WTC11 (cell line): ENCODE results near the gene GRIP2. TPM values are rescaled to one million over a fixed set of nuclear protein-coding genes. Genes with fewer than 3 reads are reported as not detected.

Source experiments
- ATAC-seq: fragments of 200-7000 bp; cut with Tn5 transposase; 2 replicates; pipeline ENCODE4 v1.10.0; 2021; ENCODE audit warnings: mild to moderate bottlenecking, moderate library complexity
- CTCF ChIA-PET: fragments of 300-600 bp; sonication (Branson Sonifier 250); formaldehyde crosslinking; loops from one replicate; lab custom pipeline; 2021; ENCODE audit warnings: antibody characterized with exemption; lab: Charles Lee
- POLR2A ChIA-PET: fragments of 350-600 bp; sonication (Branson Sonifier 250); formaldehyde crosslinking; loops from one replicate; lab custom pipeline; 2021; ENCODE audit warnings: antibody characterized with exemption; lab: Charles Lee
- DNase-seq: peaks from one replicate; pipeline ENCODE4 v3.0.0; 2021; ENCODE audit warnings: low spot score
- H3K27ac Mint-ChIP-seq: 2 replicates; pipeline ENCODE4 v1.8.0; 2021; ENCODE audit warnings: mixed read lengths
- H3K27me3 Mint-ChIP-seq: 2 replicates; pipeline ENCODE4 v1.8.0; 2021; ENCODE audit warnings: low read depth, mild to moderate bottlenecking, moderate library complexity, mixed read lengths
- H3K36me3 Mint-ChIP-seq: 2 replicates; pipeline ENCODE4 v1.8.0; 2021; ENCODE audit warnings: mixed read lengths
- H3K4me1 Mint-ChIP-seq: 2 replicates; pipeline ENCODE4 v1.8.0; 2022; ENCODE audit warnings: mixed read lengths
- H3K4me3 Mint-ChIP-seq: 2 replicates; pipeline ENCODE4 v1.8.0; 2021; ENCODE audit warnings: mild to moderate bottlenecking, moderate library complexity, mixed read lengths
- H3K9me3 Mint-ChIP-seq: 2 replicates; pipeline ENCODE4 v1.8.0; 2021; ENCODE audit warnings: mixed read lengths
- ATF1 ChIP-seq: sonication (generic); formaldehyde crosslinking; IDR thresholded peaks from 2 replicates; pipeline ENCODE4 v1.8.1; 2023; ENCODE audit warnings: mild to moderate bottlenecking, moderate library complexity, missing genetic modification reagents
- CDX4 ChIP-seq: fragments of 250-450 bp; sonication (Bioruptor Pico); IDR thresholded peaks from 2 replicates; pipeline ENCODE4 v1.9.0; 2021; ENCODE audit warnings: moderate library complexity, mild to moderate bottlenecking, inconsistent platforms, borderline replicate concordance
- FOXJ3 ChIP-seq: sonication (generic); formaldehyde crosslinking; IDR thresholded peaks from 2 replicates; pipeline ENCODE4 v1.9.0; 2021; ENCODE audit warnings: missing genetic modification reagents, mild to moderate bottlenecking, borderline replicate concordance
- HMGA2 ChIP-seq: fragments of 250-450 bp; sonication (Bioruptor Pico); IDR thresholded peaks from 2 replicates; pipeline ENCODE4 v1.4.0; 2021; ENCODE audit warnings: mild to moderate bottlenecking, moderate library complexity
- MAX ChIP-seq: sonication (generic); formaldehyde crosslinking; IDR thresholded peaks from 2 replicates; pipeline ENCODE4 v1.8.0; 2022; ENCODE audit warnings: mild to moderate bottlenecking, missing genetic modification reagents
- PRDM15 ChIP-seq: sonication (generic); formaldehyde crosslinking; IDR thresholded peaks from 2 replicates; pipeline ENCODE4 v1.8.0; 2022; ENCODE audit warnings: missing genetic modification reagents
- STAT6 ChIP-seq: sonication (generic); formaldehyde crosslinking; conservative IDR thresholded peaks from 2 replicates; pipeline ENCODE4 v1.8.1; 2023; ENCODE audit warnings: mild to moderate bottlenecking, low read depth, missing genetic modification reagents, moderate library complexity
- ZNF396 ChIP-seq: fragments of 250-450 bp; sonication (Bioruptor Pico); IDR thresholded peaks from 2 replicates; pipeline ENCODE4 v1.8.0; 2021; ENCODE audit warnings: mild to moderate bottlenecking, moderate library complexity, borderline replicate concordance
- ZSCAN18 ChIP-seq: fragments of 250-450 bp; sonication (Bioruptor Pico); IDR thresholded peaks from 2 replicates; pipeline ENCODE4 v2.1.2; 2022; ENCODE audit warnings: mild to moderate bottlenecking, moderate library complexity
- total RNA-seq: library from RNA; stranded (reverse); gene quantifications from 3 replicates; pipeline ENCODE4 v1.2.3, GENCODE V29; 2021
- TF ChIP-seq, protein P1 (sequence below): sonication (generic); formaldehyde crosslinking; IDR thresholded peaks from 2 replicates; pipeline ENCODE4 v1.8.0; 2022; ENCODE audit warnings: mild to moderate bottlenecking, missing genetic modification reagents
- TF ChIP-seq, protein P2 (sequence below): sonication (generic); formaldehyde crosslinking; IDR thresholded peaks from 2 replicates; pipeline ENCODE4 v1.8.1; 2023; ENCODE audit warnings: mild to moderate bottlenecking, missing genetic modification reagents, moderate library complexity
- TF ChIP-seq, protein P3 (sequence below): sonication (generic); formaldehyde crosslinking; IDR thresholded peaks from 2 replicates; pipeline ENCODE4 v1.8.0; 2022; ENCODE audit warnings: mild to moderate bottlenecking, missing genetic modification reagents

Gene GRIP2
- total RNA-seq, 1 experiment from 2014 or later = 12.0 TPM

- TF ChIP-seq PRDM15 = no peak
- TF ChIP-seq, protein P1, sequence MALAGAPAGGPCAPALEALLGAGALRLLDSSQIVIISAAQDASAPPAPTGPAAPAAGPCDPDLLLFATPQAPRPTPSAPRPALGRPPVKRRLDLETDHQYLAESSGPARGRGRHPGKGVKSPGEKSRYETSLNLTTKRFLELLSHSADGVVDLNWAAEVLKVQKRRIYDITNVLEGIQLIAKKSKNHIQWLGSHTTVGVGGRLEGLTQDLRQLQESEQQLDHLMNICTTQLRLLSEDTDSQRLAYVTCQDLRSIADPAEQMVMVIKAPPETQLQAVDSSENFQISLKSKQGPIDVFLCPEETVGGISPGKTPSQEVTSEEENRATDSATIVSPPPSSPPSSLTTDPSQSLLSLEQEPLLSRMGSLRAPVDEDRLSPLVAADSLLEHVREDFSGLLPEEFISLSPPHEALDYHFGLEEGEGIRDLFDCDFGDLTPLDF = no peak
- TF ChIP-seq, protein P2, sequence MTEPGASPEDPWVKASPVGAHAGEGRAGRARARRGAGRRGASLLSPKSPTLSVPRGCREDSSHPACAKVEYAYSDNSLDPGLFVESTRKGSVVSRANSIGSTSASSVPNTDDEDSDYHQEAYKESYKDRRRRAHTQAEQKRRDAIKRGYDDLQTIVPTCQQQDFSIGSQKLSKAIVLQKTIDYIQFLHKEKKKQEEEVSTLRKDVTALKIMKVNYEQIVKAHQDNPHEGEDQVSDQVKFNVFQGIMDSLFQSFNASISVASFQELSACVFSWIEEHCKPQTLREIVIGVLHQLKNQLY (CRISPR knock-in tag) = no peak
- TF ChIP-seq CDX4 (CRISPR knock-in tag) = no peak
- TF ChIP-seq, protein P3, sequence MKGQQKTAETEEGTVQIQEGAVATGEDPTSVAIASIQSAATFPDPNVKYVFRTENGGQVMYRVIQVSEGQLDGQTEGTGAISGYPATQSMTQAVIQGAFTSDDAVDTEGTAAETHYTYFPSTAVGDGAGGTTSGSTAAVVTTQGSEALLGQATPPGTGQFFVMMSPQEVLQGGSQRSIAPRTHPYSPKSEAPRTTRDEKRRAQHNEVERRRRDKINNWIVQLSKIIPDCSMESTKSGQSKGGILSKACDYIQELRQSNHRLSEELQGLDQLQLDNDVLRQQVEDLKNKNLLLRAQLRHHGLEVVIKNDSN (CRISPR knock-in tag) = no peak
- no peak for TF ChIP-seq MAX (CRISPR knock-in tag)
- TF ChIP-seq, all 79 proteins: peak for 0
Observed at GRCh38 chr3:14550651-14551611, 10.8 kb upstream of the GRIP2 start (continued).

DNA sequence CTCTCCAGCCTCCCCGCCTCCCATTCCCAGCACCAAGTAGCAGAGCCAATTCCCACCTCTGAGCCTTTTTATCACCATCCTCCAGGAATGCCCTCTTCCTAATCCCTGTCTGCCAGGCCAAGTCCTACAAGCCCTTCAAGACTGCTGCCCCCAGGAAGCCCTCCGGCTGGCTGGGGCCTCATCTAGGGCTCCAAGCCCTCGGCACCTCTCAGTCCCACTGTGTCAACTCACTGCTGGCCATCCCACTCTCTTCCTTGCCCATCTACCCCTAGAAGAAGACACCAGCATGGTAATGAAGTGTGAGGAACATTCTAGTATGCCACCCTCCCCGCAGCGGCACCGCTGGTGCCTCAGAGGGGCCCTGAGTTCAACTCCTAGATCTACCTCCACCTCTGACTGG lies 10.0 kb upstream of the GRIP2 start:
- H3K27me3 Mint-ChIP-seq = no peaks in the 10 kb centered on the region; the same call in 1 of the 2 replicates
- DNase-seq = no peak
- ChIA-PET POLR2A (no interaction called here), CTCF (interaction anchor here (0.6 to 7.9 kb wide), 22 partner anchors 9 to 654 kb away, joined by 3 to 105 read pairs (median 10); partner anchors contain the start of gene GRIP2)
- no peaks in the 10 kb centered on the region for H3K9me3 Mint-ChIP-seq
- no peak overlapping the region for H3K27ac Mint-ChIP-seq
- H3K4me1 Mint-ChIP-seq = peaks cover 10% of the 10 kb centered on the region
- H3K4me3 Mint-ChIP-seq = no peak overlapping the region
- no peaks in the 10 kb centered on the region for H3K36me3 Mint-ChIP-seq
- no peak for ATAC-seq
- no peak for TF ChIP-seq ZSCAN18 (CRISPR knock-in tag)
- TF ChIP-seq ZNF396 (CRISPR knock-in tag) = no peak
- TF ChIP-seq STAT6 (CRISPR knock-in tag) = no peak
- no peak for TF ChIP-seq FOXJ3
- no peak for TF ChIP-seq ATF1
- no peak for TF ChIP-seq HMGA2 (CRISPR knock-in tag)
